Fibroblast of the aortic adventitia (primary cell): ENCODE results near the gene SIGLEC9. TPM values are rescaled to one million over a fixed set of nuclear protein-coding genes. Genes with fewer than 3 reads are reported as not detected.

ENCODE experiments used
- DNase-seq: peaks from one replicate; pipeline ENCODE4 v3.0.0-alpha.2; 2010; ENCODE audit warnings: low read depth
- H3K4me3 ChIP-seq: 2 replicates; pipeline ENCODE4 v1.5.1; 2011; ENCODE audit warnings: low read depth, mild to moderate bottlenecking, control low read depth, low read length, moderate library complexity
- CTCF ChIP-seq: IDR thresholded peaks from 2 replicates; pipeline ENCODE4 v1.5.1; 2011; ENCODE audit warnings: mild to moderate bottlenecking, low read length, control low read depth, inconsistent platforms; ENCODE audit not compliant: insufficient read depth
- total RNA-seq: library from RNA; depleted of rRNA; stranded (reverse); fragments of >200 nt; gene quantifications from 2 replicates; pipeline ENCODE4 v1.2.3, GENCODE V29; 2012; ENCODE audit warnings: low replicate concordance

SIGLEC9 gene
- total RNA-seq, 1 donor = 0.09 TPM

GRCh38 chr19:51102991-51103390 is 21.7 kb upstream of the SIGLEC9 start:
- H3K4me3 ChIP-seq = no peak overlapping the region
- no peak for TF ChIP-seq CTCF
- DNase-seq = no peak

- DNase-seq = no peak
- TF ChIP-seq CTCF = no peak
- no peak overlapping the region for H3K4me3 ChIP-seq
Observed at GRCh38 chr19:51103926-51104341, 20.8 kb upstream of the SIGLEC9 start.

GRCh38 chr19:51107406-51108065 is 17.2 kb upstream of the SIGLEC9 start:
- no peak for TF ChIP-seq CTCF
- DNase-seq = peak; percentile 20
- H3K4me3 ChIP-seq = peak overlapping the region; percentile 89

GRCh38 chr19:51108066-51108804 is 16.5 kb upstream of the SIGLEC9 start, which contains the start of gene CTU1:
Gene CTU1, minus strand, starts transcription at chr19:51108409. Its CDS starts 3,840 bp downstream, at chr19:51104569.
- peak; percentile 99 for DNase-seq
- no peak for TF ChIP-seq CTCF
- peak within 1 kb of the TSS; percentile 89 for H3K4me3 ChIP-seq

GRCh38 chr19:51108805-51109146 is 15.9 kb upstream of the SIGLEC9 start:
- H3K4me3 ChIP-seq = peak overlapping the region; percentile 60
- no peak for DNase-seq
- peak; percentile 34 for TF ChIP-seq CTCF

- no peak overlapping the region for H3K4me3 ChIP-seq
- DNase-seq = no peak
- no peak for TF ChIP-seq CTCF
Observed at GRCh38 chr19:51110666-51110971, 14.1 kb upstream of the SIGLEC9 start.
